T-helper 2 cell treated with Interferon-gamma antibody and Interleukin-4, amounts not matched to agents 5 μg/mL and 100 μg/mL, for 36 hours (primary cell): ENCODE data around the gene EPO.

Experiments
- DNase-seq: peaks from one replicate; pipeline ENCODE4 v3.0.0; 2021; ENCODE audit warnings: low spot score
- H3K27ac Mint-ChIP-seq: one replicate; pipeline ENCODE4 v1.8.0; 2021; ENCODE audit warnings: mild to moderate bottlenecking, mixed read lengths
- H3K27me3 Mint-ChIP-seq: one replicate; pipeline ENCODE4 v1.8.0; 2021; ENCODE audit warnings: low read depth, mixed read lengths
- H3K36me3 Mint-ChIP-seq: one replicate; pipeline ENCODE4 v1.8.0; 2021; ENCODE audit warnings: low read depth, mixed read lengths
- H3K4me1 Mint-ChIP-seq: one replicate; pipeline ENCODE4 v1.8.0; 2021; ENCODE audit warnings: low read depth, mixed read lengths
- H3K4me3 Mint-ChIP-seq: one replicate; pipeline ENCODE4 v1.8.0; 2022; ENCODE audit warnings: mild to moderate bottlenecking, moderate library complexity, mixed read lengths
- H3K9me3 Mint-ChIP-seq: one replicate; pipeline ENCODE4 v1.8.0; 2021; ENCODE audit warnings: mixed read lengths

EPO gene

GRCh38 chr7:100765250-100765649 is 45.0 kb downstream of the EPO start:
- H3K36me3 Mint-ChIP-seq = no peaks in the 10 kb centered on the region
- H3K4me3 Mint-ChIP-seq = no peak overlapping the region
- DNase-seq = no peak
- no peaks in the 10 kb centered on the region for H3K9me3 Mint-ChIP-seq
- H3K4me1 Mint-ChIP-seq = no peaks in the 10 kb centered on the region
- H3K27ac Mint-ChIP-seq = no peak overlapping the region
- no peaks in the 10 kb centered on the region for H3K27me3 Mint-ChIP-seq

GRCh38 chr7:100768784-100769183 is 48.5 kb downstream of the EPO start:
- no peaks in the 10 kb centered on the region for H3K4me1 Mint-ChIP-seq
- H3K4me3 Mint-ChIP-seq = no peak overlapping the region
- no peak overlapping the region for H3K27ac Mint-ChIP-seq
- DNase-seq = no peak
- H3K36me3 Mint-ChIP-seq = no peaks in the 10 kb centered on the region
- no peaks in the 10 kb centered on the region for H3K9me3 Mint-ChIP-seq
- H3K27me3 Mint-ChIP-seq = no peaks in the 10 kb centered on the region
